HepG2 (cell line): Measurements from ENCODE around the gene NMT2. TPM values are rescaled to one million over a fixed set of nuclear protein-coding genes. Genes with fewer than 3 reads are reported as not detected.
A peak's percentile ranks its signal among the peaks of the same experiment; 100 is the strongest.

Source experiments
- AKAP8 ChIP-seq: sonication (generic); formaldehyde crosslinking; IDR thresholded peaks from 2 replicates; pipeline ENCODE4 v1.5.1; 2020; ENCODE audit warnings: mild to moderate bottlenecking, missing genetic modification reagents
- HNF4G ChIP-seq, 2 experiments: sonication (generic) in 1 of 2; formaldehyde crosslinking in 1 of 2; IDR thresholded peaks; 2 replicates each; pipeline versions ENCODE4 v1.4.0 to v1.6.1; 2011 to 2020; ENCODE audit warnings: borderline replicate concordance in 2 of 2, low read depth in 2 of 2, mild to moderate bottlenecking in 2 of 2, low read length in 1 of 2, missing genetic modification reagents in 1 of 2, moderate library complexity in 1 of 2
- MTF1 ChIP-seq: sonication (generic); formaldehyde crosslinking; IDR thresholded peaks from 2 replicates; pipeline ENCODE4 v1.5.0; 2020; ENCODE audit warnings: missing genetic modification reagents
- MYPOP ChIP-seq: sonication (generic); formaldehyde crosslinking; IDR thresholded peaks from 2 replicates; pipeline ENCODE4 v1.8.1; 2023; ENCODE audit warnings: mild to moderate bottlenecking, moderate library complexity, missing genetic modification reagents
- NCOA2 ChIP-seq: sonication (generic); formaldehyde crosslinking; IDR thresholded peaks from 2 replicates; pipeline ENCODE4 v1.8.0; 2022; ENCODE audit warnings: inconsistent platforms
- PPARG ChIP-seq: conservative IDR thresholded peaks from 2 replicates; pipeline ENCODE4 v1.6.1; 2016; ENCODE audit warnings: missing biosample characterization, missing genetic modification reagents
- TEF ChIP-seq: sonication (generic); formaldehyde crosslinking; IDR thresholded peaks from 2 replicates; pipeline ENCODE4 v1.5.0; 2020; ENCODE audit warnings: missing genetic modification reagents
- ZBTB44 ChIP-seq: sonication (generic); formaldehyde crosslinking; IDR thresholded peaks from 2 replicates; pipeline ENCODE4 v1.4.0; 2020; ENCODE audit warnings: missing genetic modification reagents
- ZNF205 ChIP-seq: IDR thresholded peaks from 2 replicates; pipeline ENCODE4 v1.6.1; 2018; ENCODE audit warnings: missing biosample characterization, missing genetic modification reagents
- ZNF225 ChIP-seq: sonication (generic); formaldehyde crosslinking; IDR thresholded peaks from 2 replicates; pipeline ENCODE4 v1.4.0; 2020; ENCODE audit warnings: mild to moderate bottlenecking, missing genetic modification reagents
- ZNF281 ChIP-seq: sonication (generic); formaldehyde crosslinking; IDR thresholded peaks from 2 replicates; pipeline ENCODE4 v1.4.0; 2020; ENCODE audit warnings: missing genetic modification reagents, borderline replicate concordance
- ZNF605 ChIP-seq: sonication (generic); formaldehyde crosslinking; IDR thresholded peaks from 2 replicates; pipeline ENCODE4 v1.8.0; 2022; ENCODE audit warnings: mild to moderate bottlenecking, missing genetic modification reagents
- ZNF652 ChIP-seq: IDR thresholded peaks from 2 replicates; pipeline ENCODE4 v1.6.1; 2016; ENCODE audit warnings: low read depth, borderline replicate concordance
- ZNF709 ChIP-seq: sonication (generic); formaldehyde crosslinking; IDR thresholded peaks from 2 replicates; pipeline ENCODE4 v1.5.0; 2020; ENCODE audit warnings: mild to moderate bottlenecking, missing genetic modification reagents
- ZSCAN30 ChIP-seq: sonication (generic); formaldehyde crosslinking; IDR thresholded peaks from 2 replicates; pipeline ENCODE4 v1.5.0; 2020; ENCODE audit warnings: mild to moderate bottlenecking, missing genetic modification reagents
- polyA plus RNA-seq, 8 experiments: library from polyadenylated mRNA; depleted of rRNA in 3 of 8; stranded (reverse) in 7 of 8; unstranded in 1 of 8; fragments of >200 nt; fragmentation: Illumina TruSeq in 4 of 8; extraction: Trizol in 4 of 8; gene quantifications; 2 replicates each; pipeline versions ENCODE4 v1.2.1 to v1.2.3, GENCODE V29; 2011 to 2016; ENCODE audit warnings: low read depth in 4 of 8, missing spikeins in 1 of 8, mixed read lengths in 1 of 8; ENCODE audit not compliant: insufficient read depth in 1 of 8
- total RNA-seq, 5 experiments: library from RNA; depleted of rRNA; stranded (reverse); fragments of >200 nt; fragmentation: Illumina TruSeq; extraction: Trizol; gene quantifications; 2 replicates each; pipeline ENCODE4 v1.2.3, GENCODE V29; 2016; ENCODE audit warnings: low read depth in 1 of 5

NMT2 gene
- total and polyA plus RNA-seq, 2 of the 13 experiments (the other 11 are each of a cell fraction or from before 2014, with no cell fraction given): 10.1 to 23.8 TPM

GRCh38 chr10:15169555-15170401 lies 1.3 kb upstream of the NMT2 start (continued):
- TF ChIP-seq ZNF281 (CRISPR knock-in tag) (no peak), HNF4G (IDR thresholded peaks at IDR 0.05; ENCODE audit: borderline replicate concordance, low read depth, low read length) (no peak), HNF4G (CRISPR knock-in tag; IDR thresholded peaks at IDR 0.05; ENCODE audit: borderline replicate concordance, low read depth) (no peak), ZBTB44 (no peak), NCOA2 (no peak), MTF1 (CRISPR knock-in tag) (no peak), AKAP8 (CRISPR knock-in tag) (no peak), MYPOP (CRISPR knock-in tag) (no peak), ZNF205 (no peak), ZNF225 (CRISPR knock-in tag) (no peak), ZNF652 (CRISPR knock-in tag) (no peak), TEF (no peak), ZSCAN30 (CRISPR knock-in tag) (no peak), ZNF709 (CRISPR knock-in tag) (0 out of 2 replicates have a peak, but pooled peaks have one; percentile 29), PPARG (CRISPR knock-in tag) (no peak), ZNF605 (0 out of 2 replicates have a peak, but pooled peaks have one; percentile 18)
